GM12875 (cell line): ENCODE data around the gene TBPL1.

Experiments
- H3K4me3 ChIP-seq: one replicate; pipeline ENCODE4 v1.5.1; 2011; ENCODE audit warnings: low read depth, low read length, control low read depth
- CTCF ChIP-seq: IDR thresholded peaks from 2 replicates; pipeline ENCODE4 v1.5.1; 2011; ENCODE audit warnings: low read depth, mild to moderate bottlenecking, control low read depth, inconsistent platforms, low read length, moderate library complexity, borderline replicate concordance; ENCODE audit not compliant: insufficient read depth

The TBPL1 gene

GRCh38 chr6:133999305-133999704 is 46.3 kb downstream of the TBPL1 start:
- H3K4me3 ChIP-seq, result no peak overlapping the region

GRCh38 chr6:134000443-134000842 is 47.4 kb downstream of the TBPL1 start:
- H3K4me3 ChIP-seq, result no peak overlapping the region
- no peak for TF ChIP-seq CTCF

More at GRCh38 chr6:133999305-133999704, 46.3 kb downstream of the TBPL1 start:
- TF ChIP-seq CTCF, result no peak

GRCh38 chr6:134002821-134003220 is 49.8 kb downstream of the TBPL1 start:
- no peak overlapping the region for H3K4me3 ChIP-seq

GRCh38 chr6:134003542-134003951 is 50.5 kb downstream of the TBPL1 start:
- H3K4me3 ChIP-seq, result no peak overlapping the region
- TF ChIP-seq CTCF, result no peak

More at GRCh38 chr6:134002821-134003220, 49.8 kb downstream of the TBPL1 start:
- no peak for TF ChIP-seq CTCF

GRCh38 chr6:134004714-134005113 is 51.7 kb downstream of the TBPL1 start:
- H3K4me3 ChIP-seq, result no peak overlapping the region

GRCh38 chr6:134005800-134006199 is 52.8 kb downstream of the TBPL1 start:
- TF ChIP-seq CTCF, result no peak
- no peak overlapping the region for H3K4me3 ChIP-seq

More at GRCh38 chr6:134004714-134005113, 51.7 kb downstream of the TBPL1 start:
- TF ChIP-seq CTCF, result no peak

GRCh38 chr6:134007077-134007476 is 54.1 kb downstream of the TBPL1 start:
- no peak overlapping the region for H3K4me3 ChIP-seq
- TF ChIP-seq CTCF, result no peak
